ENCODE measurements around the gene SEMA5B.
A peak's percentile ranks its signal among the peaks of the same experiment; 100 is the strongest.

The SEMA5B gene

GRCh38 chr3:122918576-122919290 is 108.8 kb downstream of the SEMA5B start:
- no peak for DNase-seq

DNA sequence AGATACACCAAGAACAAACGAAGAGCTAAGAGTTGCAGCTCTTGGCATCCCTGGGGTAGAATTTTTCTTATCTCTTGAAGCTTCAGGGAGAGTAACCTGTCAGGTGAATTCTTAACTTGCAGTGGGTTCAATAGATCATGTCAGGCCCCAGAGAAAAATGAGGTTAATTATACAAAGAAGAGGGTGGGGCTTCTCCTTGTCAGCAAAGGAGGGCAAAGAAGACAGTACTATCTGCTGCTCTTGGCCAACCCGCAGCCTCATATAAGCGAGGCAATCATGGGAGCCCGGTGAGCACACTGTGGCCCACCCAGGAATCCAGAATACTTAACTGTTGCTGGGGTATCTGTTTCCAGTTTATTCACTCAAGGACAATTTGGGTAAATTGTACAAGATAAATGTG is 110.2 kb downstream of the SEMA5B start:
- no peak for DNase-seq

- DNase-seq = no peak
Observed at GRCh38 chr3:122916580-122916979, 111.0 kb downstream of the SEMA5B start.

GRCh38 chr3:122916084-122916483 is 111.5 kb downstream of the SEMA5B start:
- no peak for DNase-seq

- DNase-seq = no peak
Observed at GRCh38 chr3:122915300-122916055, 112.1 kb downstream of the SEMA5B start.

DNA sequence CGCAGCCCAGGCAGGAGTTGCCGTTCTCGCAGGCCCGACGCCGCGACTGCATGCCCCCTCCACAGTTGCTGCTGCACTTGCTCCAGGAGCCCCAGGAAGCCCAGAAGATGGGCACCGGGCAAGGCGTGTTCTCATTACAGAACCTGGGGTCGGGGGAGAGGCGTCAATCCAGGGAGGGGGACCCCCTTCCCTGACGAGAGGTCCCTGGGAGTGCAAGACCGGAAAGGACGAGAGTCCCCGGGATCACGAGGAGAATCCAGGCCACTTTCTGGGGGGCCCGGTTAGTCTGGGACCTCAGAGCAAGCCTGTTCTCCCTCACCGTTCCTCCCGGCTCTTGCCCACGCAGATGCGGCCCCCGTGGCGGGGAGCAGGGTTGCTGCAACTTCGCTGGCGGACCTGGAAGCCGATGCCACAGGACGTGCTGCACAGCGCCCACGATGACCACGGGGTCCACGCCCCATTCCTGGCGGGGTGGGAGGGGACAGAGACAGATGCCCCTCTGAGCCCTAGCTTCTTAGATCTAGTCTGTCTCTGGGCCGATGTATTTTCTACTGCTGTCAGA is 113.9 kb downstream of the SEMA5B start:
- no peak for DNase-seq

GRCh38 chr3:122912772-122913538 is 114.6 kb downstream of the SEMA5B start:
- no peak for DNase-seq

- no peak for DNase-seq
Observed at GRCh38 chr3:122911901-122912300, 115.7 kb downstream of the SEMA5B start.

- no peak for DNase-seq
Observed at GRCh38 chr3:122908251-122908650, 119.3 kb downstream of the SEMA5B start.

GRCh38 chr3:122907471-122907870 is 120.1 kb downstream of the SEMA5B start:
- DNase-seq = no peak

- DNase-seq = no peak
Observed at GRCh38 chr3:122903171-122903570, 124.4 kb downstream of the SEMA5B start.

DNA sequence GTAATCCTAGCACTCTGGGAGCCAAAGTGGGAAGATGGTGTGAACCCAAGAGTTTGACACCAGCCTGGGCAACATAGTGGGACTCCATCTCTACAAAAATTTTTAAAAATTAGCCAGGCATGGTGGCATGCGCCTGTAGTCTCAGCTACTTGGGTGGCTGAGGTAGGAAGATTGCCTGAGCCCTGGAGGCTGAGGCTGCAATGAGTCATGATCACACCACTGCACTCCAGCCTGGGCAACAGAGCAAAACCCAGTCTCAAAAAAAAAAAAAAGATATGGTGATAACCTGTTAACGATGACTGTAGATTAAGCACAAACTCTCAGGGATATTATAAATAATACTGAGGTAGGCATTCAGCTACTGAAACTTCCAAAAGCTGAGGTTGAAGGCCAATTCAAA is 125.2 kb downstream of the SEMA5B start:
- DNase-seq = no peak

DNA sequence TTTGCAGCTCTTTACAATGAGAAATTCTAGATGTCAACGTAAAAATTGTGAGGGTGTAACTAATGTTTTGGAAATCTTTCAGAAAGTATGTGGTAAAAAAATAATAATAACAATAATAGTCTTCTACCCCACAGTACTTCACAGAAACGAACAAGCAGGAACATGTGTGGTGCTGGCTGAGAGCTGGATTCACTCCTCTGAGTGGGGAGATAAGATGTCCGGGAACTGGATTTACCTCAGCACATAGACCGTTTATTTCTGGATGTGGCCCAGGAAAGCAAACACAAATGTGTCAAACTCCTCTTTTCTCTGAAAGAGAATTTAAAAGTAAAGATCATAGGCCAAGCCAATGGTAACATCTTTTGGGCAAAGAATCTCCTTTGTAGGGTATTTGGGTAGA is 129.3 kb downstream of the SEMA5B start:
- DNase-seq = no peak

GRCh38 chr3:122893754-122894668 is 133.6 kb downstream of the SEMA5B start:
- no peak for DNase-seq

GRCh38 chr3:122893282-122893681 is 134.3 kb downstream of the SEMA5B start:
- no peak for DNase-seq

- peak; percentile 18 for DNase-seq
Observed at GRCh38 chr3:122892118-122892960, 135.2 kb downstream of the SEMA5B start.

DNA sequence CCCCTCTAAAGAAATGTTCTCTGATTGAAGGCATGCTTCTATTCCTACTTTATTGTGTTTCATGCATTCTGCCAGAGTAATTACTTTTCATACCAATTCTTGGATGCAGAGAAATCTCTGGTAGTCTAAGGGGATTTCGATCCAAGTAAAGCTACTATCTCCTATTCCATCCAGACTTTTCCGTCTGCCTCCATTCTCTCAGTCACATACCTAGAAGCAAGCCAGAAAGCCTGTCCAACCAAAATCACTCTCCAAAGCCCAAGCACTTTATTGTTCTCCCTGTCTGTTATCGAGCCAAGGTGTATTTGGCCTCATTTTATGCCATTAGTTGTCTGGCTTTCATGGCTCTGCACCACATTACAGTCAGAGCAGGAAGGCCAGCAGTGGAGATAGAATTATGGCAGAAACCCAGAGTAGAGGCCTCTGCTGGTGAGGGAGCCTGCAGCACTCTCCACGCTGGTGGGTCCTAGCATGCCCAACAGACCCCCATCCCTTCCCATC is 136.8 kb downstream of the SEMA5B start:
- DNase-seq = no peak

DNA sequence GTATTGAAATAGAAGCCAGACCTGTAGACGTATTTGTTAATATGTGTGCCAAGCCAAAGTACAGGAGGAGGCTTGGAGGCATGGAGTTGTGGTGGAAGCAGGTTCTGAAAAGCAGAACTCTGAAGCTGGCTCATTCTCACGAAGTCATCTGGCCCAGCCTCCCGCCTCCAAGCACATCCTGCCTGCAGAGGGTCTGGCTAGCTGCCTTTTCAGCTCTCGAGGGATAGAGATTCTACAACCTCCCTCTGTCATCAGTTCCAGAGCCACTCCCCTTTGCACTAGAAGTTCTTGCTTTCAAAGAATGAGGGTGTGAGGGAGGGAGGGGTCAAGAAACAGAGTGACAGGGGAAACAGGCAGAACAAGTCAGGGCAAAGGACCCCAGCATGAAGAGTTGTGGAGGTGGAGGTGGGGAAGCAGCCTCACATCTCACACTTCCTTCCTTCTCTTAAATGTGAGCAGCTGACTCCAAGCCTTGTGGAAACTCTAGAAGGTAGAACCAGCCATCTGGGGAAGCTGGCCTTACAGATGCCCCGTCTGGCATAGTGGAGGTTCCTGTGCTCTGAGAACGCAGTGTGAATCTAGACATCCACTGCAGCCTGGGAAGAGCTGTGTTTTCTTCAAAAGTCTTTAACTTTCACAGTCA is 137.4 kb downstream of the SEMA5B start:
- no peak for DNase-seq

- DNase-seq = no peak
Observed at GRCh38 chr3:122886946-122887345, 140.6 kb downstream of the SEMA5B start.

DNA sequence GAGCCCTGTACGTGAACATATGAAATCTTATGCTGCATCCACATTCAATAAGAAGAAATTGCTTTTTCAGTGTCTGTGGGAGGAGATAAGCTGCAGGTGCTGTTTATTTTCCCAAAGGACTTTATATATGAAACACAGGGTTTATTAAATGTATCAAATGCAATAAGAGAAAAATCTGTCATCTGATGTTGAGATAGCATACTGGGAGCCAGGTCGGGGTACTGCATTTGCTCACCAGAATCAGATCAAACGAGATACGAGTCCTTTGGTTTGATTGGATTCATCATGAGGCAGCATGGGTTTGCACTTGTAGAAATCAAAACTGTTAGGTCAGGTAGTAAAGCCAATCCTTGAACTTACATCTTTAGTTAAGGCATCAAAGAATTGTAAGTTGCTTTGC is 141.3 kb downstream of the SEMA5B start:
- DNase-seq = no peak

All from NCI-H1092 treated with DMSO at 0.1 percent for 48 hours (cell line).